ENCODE measurements around the gene TTLL9.

TTLL9 gene

GRCh38 chr20:31837896-31838397 is 32.5 kb upstream of the TTLL9 start:
- DNase-seq (ENCODE audit: low read depth in 2 of 2): no peak

- no peak for DNase-seq (ENCODE audit: low read depth in 2 of 2)
Observed at GRCh38 chr20:31838646-31839292, 31.7 kb upstream of the TTLL9 start.

GRCh38 chr20:31839782-31840487 is 30.5 kb upstream of the TTLL9 start:
- DNase-seq (ENCODE audit: low read depth in 2 of 2): no peak

GRCh38 chr20:31840906-31841816 is 29.3 kb upstream of the TTLL9 start:
- DNase-seq (ENCODE audit: low read depth in 2 of 2): no peak

GRCh38 chr20:31841928-31842327 is 28.5 kb upstream of the TTLL9 start:
- no peak for DNase-seq (ENCODE audit: low read depth in 2 of 2)

- no peak for DNase-seq (ENCODE audit: low read depth in 2 of 2)
Observed at GRCh38 chr20:31842471-31843157, 27.8 kb upstream of the TTLL9 start.

GRCh38 chr20:31843288-31843687 is 27.1 kb upstream of the TTLL9 start:
- DNase-seq (ENCODE audit: low read depth in 2 of 2): no peak

- DNase-seq (ENCODE audit: low read depth in 2 of 2): no peak
Observed at GRCh38 chr20:31843881-31844280, 26.6 kb upstream of the TTLL9 start.

- no peak for DNase-seq (ENCODE audit: low read depth in 2 of 2)
Observed at GRCh38 chr20:31844737-31845299, 25.6 kb upstream of the TTLL9 start.

- no peak for DNase-seq (ENCODE audit: low read depth in 2 of 2)
Observed at GRCh38 chr20:31845300-31845863, 25.1 kb upstream of the TTLL9 start, which contains the start of gene FOXS1. Gene FOXS1, minus strand, starts transcription at chr20:31845604. Its CDS starts 62 bp downstream, at chr20:31845542.

GRCh38 chr20:31846793-31847138 is 23.7 kb upstream of the TTLL9 start:
- DNase-seq (ENCODE audit: low read depth in 2 of 2): no peak

GRCh38 chr20:31848088-31848999 is 22.1 kb upstream of the TTLL9 start:
- no peak for DNase-seq (ENCODE audit: low read depth in 2 of 2)

- DNase-seq (ENCODE audit: low read depth in 2 of 2): no peak
Observed at GRCh38 chr20:31849306-31849930, 21.0 kb upstream of the TTLL9 start.

- DNase-seq (ENCODE audit: low read depth in 2 of 2): no peak
Observed at GRCh38 chr20:31851240-31851955, 19.0 kb upstream of the TTLL9 start.

- DNase-seq (ENCODE audit: low read depth in 2 of 2): no peak
Observed at GRCh38 chr20:31853481-31853880, 17.0 kb upstream of the TTLL9 start.

- DNase-seq (ENCODE audit: low read depth in 2 of 2): no peak
Observed at GRCh38 chr20:31856516-31856915, 13.9 kb upstream of the TTLL9 start.

- no peak for DNase-seq (ENCODE audit: low read depth in 2 of 2)
Observed at GRCh38 chr20:31857861-31858759, 12.3 kb upstream of the TTLL9 start.

- no peak for DNase-seq (ENCODE audit: low read depth in 2 of 2)
Observed at GRCh38 chr20:31858760-31859083, 11.7 kb upstream of the TTLL9 start.

Measured in activated CD4-positive, alpha-beta T cell treated with anti-CD3 and anti-CD28 coated beads for 24 hours (primary cell).